ENCODE data around the gene FPR1. TPM values are rescaled to one million over a fixed set of nuclear protein-coding genes. Genes with fewer than 3 reads are reported as not detected.

Gene FPR1
- total and polyA plus RNA-seq, 2 of the 8 experiments (the other 6 are each of a cell fraction or from before 2014, with no cell fraction given) = 0.11 TPM; not detected in 1

GRCh38 chr19:51786646-51787494 is 35.2 kb upstream of the FPR1 start:
- H3K36me3 ChIP-seq (ENCODE audit: control insufficient read depth in 2 of 4, insufficient read depth in 4 of 4, low read length in 3 of 4) = no peaks in the 10 kb centered on the region
- CTCF ChIA-PET (ENCODE audit: partially characterized antibody) = interaction anchor here (1.6 kb wide), 1 partner anchor 9 kb away, joined by 7 read pairs; no protein-coding TSS in a partner anchor
- H2BK15ac ChIP-seq (ENCODE audit: low read length) = no peak overlapping the region
- TF ChIP-seq RAD21 (IDR thresholded peaks at IDR 0.05 in 1 of 2, conservative IDR thresholded peaks at IDR 0.05 in 1 of 2; ENCODE audit: low read depth in 2 of 2, low read length in 2 of 2) (no peak), POU5F1 (IDR thresholded peaks at IDR 0.05; ENCODE audit: low read depth, low read length) (no peak), CTCF (IDR thresholded peaks at IDR 0.05; ENCODE audit: control extremely low read depth in 1 of 3, insufficient read depth in 1 of 3, low read depth in 1 of 3, low read length in 3 of 3) (no peak), ZNF274 (IDR thresholded peaks at IDR 0.05; ENCODE audit: borderline replicate concordance, extremely low read depth, low read length) (no peak), SIN3A (conservative IDR thresholded peaks at IDR 0.05 in 1 of 2, IDR thresholded peaks at IDR 0.05 in 1 of 2; ENCODE audit: low read depth in 1 of 2, low read length in 2 of 2) (no peak), JUN (IDR thresholded peaks at IDR 0.05; ENCODE audit: low read depth, low read length) (no peak), EP300 (IDR thresholded peaks at IDR 0.05; ENCODE audit: borderline replicate concordance in 1 of 2, low read depth in 2 of 2, low read length in 2 of 2) (no peak)

More at GRCh38 chr19:51786646-51787494, 35.2 kb upstream of the FPR1 start:
- Histone ChIP-seq H3K27me3 (replicated peaks in 1 of 4; ENCODE audit: control insufficient read depth in 3 of 4, extremely low read depth in 1 of 4, insufficient read depth in 3 of 4, low read length in 3 of 4) (no peaks in the 10 kb centered on the region), H3K14ac (ENCODE audit: insufficient read length) (no peak overlapping the region), H2BK12ac (ENCODE audit: low read depth, low read length) (no peak overlapping the region), H3K18ac (ENCODE audit: extremely low read depth, low read length) (no peak overlapping the region), H2BK20ac (ENCODE audit: low read length) (no peak overlapping the region), H3K4ac (replicated peaks; ENCODE audit: insufficient read length, low read depth, low read length) (no peak overlapping the region), H2AK5ac (ENCODE audit: low read depth, low read length) (no peak overlapping the region), H3K79me1 (ENCODE audit: low read depth, low read length) (no peaks in the 10 kb centered on the region), H3K27ac (ENCODE audit: low read depth, low read length) (no peak overlapping the region), H3K9me3 (ENCODE audit: insufficient read depth in 2 of 2, low read depth in 1 of 2, low read length in 1 of 2) (peaks cover 6 to 9% of the 10 kb centered on the region in 2 experiments; a peak in 3 of 4 replicates), H4K20me1 (replicated peaks in 1 of 2; ENCODE audit: control insufficient read depth in 1 of 2, insufficient read depth in 2 of 2, low read length in 2 of 2) (no peaks in the 10 kb centered on the region), H2BK5ac (ENCODE audit: low read depth, low read length) (no peak overlapping the region), H2BK120ac (replicated peaks; ENCODE audit: low read depth, low read length) (no peak overlapping the region), H3K4me2 (ENCODE audit: insufficient read depth in 1 of 2, low read depth in 2 of 2, low read length in 2 of 2) (no peak overlapping the region), H3K23ac (ENCODE audit: insufficient read length) (no peak overlapping the region), H4K5ac (ENCODE audit: insufficient read length, low read depth, low read length) (no peak overlapping the region), H3K79me2 (ENCODE audit: control insufficient read depth in 1 of 2, insufficient read depth in 2 of 2, low read length in 2 of 2) (no peaks in the 10 kb centered on the region), H2AFZ (ENCODE audit: low read length) (no peak overlapping the region), H3K4me1 (replicated peaks in 1 of 4; ENCODE audit: control insufficient read depth in 3 of 4, insufficient read depth in 4 of 4, low read length in 3 of 4) (no peaks in the 10 kb centered on the region), H4K91ac (replicated peaks; ENCODE audit: insufficient read length, low read length) (no peak overlapping the region), H3K23me2 (ENCODE audit: low read depth, low read length) (no peaks in the 10 kb centered on the region; the same call in 1 of the 2 replicates), H4K8ac (ENCODE audit: extremely low read depth, insufficient read depth, low read length) (no peak overlapping the region), H3K4me3 (ENCODE audit: extremely low read depth in 1 of 4, insufficient read depth in 2 of 4, low read depth in 3 of 4, low read length in 4 of 4) (no peak overlapping the region), H3K56ac (replicated peaks; ENCODE audit: insufficient read length, low read depth, low read length) (no peak overlapping the region), H3K9ac (replicated peaks in 1 of 4; ENCODE audit: extremely low read depth in 1 of 4, low read depth in 3 of 4, low read length in 3 of 4) (no peak overlapping the region)
- WGBS, 2 experiments (ENCODE audit: extremely low coverage in 1 of 2, insufficient coverage in 1 of 2, insufficient read length in 1 of 2, insufficient replicate concordance in 2 of 2, low coverage in 1 of 2, low lambda C conversion rate in 2 of 2, missing lambda C conversion rate in 1 of 2) = 69% methylated on average over 6 of the region's 6 CpGs; no CpG with 5 or more reads in 1 of the 2 experiments
- DNase-seq (ENCODE audit: low read depth in 1 of 2, low spot score in 2 of 2) (no peak), FAIRE-seq (no peak)
- POLR2A ChIA-PET (ENCODE audit: partially characterized antibody) = no interaction called here
